Stomach (tissue), 4 donors: Measurements from ENCODE around the gene PALLD.

ENCODE experiments used
- CTCF ChIP-seq, 7 experiments: fragments of 450-650 bp in 4 of 7; fragments of 200-600 bp in 3 of 7; sonication (generic) in 3 of 7; IDR thresholded peaks; one replicate each; pipeline ENCODE4 v1.5.1; 2016 to 2019; ENCODE audit warnings: antibody characterized with exemption in 7 of 7, control low read depth in 2 of 7, mild to moderate bottlenecking in 1 of 7
- EP300 ChIP-seq: sonication (generic); formaldehyde crosslinking; IDR thresholded peaks from one replicate; pipeline ENCODE4 v1.6.1; 2017; ENCODE audit warnings: antibody characterized with exemption
- POLR2A ChIP-seq, 4 donors: fragments of 450-650 bp; IDR thresholded peaks; one replicate each; pipeline ENCODE4 v1.6.1; 2016; ENCODE audit warnings: antibody characterized with exemption in 4 of 4, control low read depth in 2 of 4, mild to moderate bottlenecking in 1 of 4, moderate library complexity in 1 of 4

GRCh38 chr4:168893807-168894206, 397.0 kb downstream of the PALLD start:
- TF ChIP-seq CTCF (IDR thresholded peaks at IDR 0.05) (no peak), POLR2A (IDR thresholded peaks at IDR 0.05) (no peak), EP300 (no peak)
